SK-N-SH treated with all-trans-retinoic acid at 6 μM for 48 hours (cell line): ENCODE data around the gene SLAIN1.
A peak's percentile ranks its signal among the peaks of the same experiment; 100 is the strongest.

Source experiments
- ATAC-seq: fragments of 200-7000 bp; cut with Tn5 transposase; 3 replicates; pipeline ENCODE4 v1.9.1; 2020; ENCODE audit warnings: mild to moderate bottlenecking, moderate library complexity
- BACH2 ChIP-seq: fragments of 250-450 bp; sonication (Bioruptor Pico); IDR thresholded peaks from 2 replicates; pipeline ENCODE4 v1.9.0; 2021; ENCODE audit warnings: mild to moderate bottlenecking, borderline replicate concordance
- CSDC2 ChIP-seq: fragments of 250-450 bp; sonication (Bioruptor Pico); IDR thresholded peaks from 2 replicates; pipeline ENCODE4 v1.5.0; 2020; ENCODE audit warnings: mild to moderate bottlenecking, moderate library complexity
- ESRRG ChIP-seq: fragments of 250-450 bp; sonication (Bioruptor Pico); IDR thresholded peaks from 2 replicates; pipeline ENCODE4 v1.6.1; 2021; ENCODE audit warnings: mild to moderate bottlenecking
- GLIS3 ChIP-seq: fragments of 250-450 bp; sonication (Bioruptor Pico); IDR thresholded peaks from 2 replicates; pipeline ENCODE4 v1.5.0; 2020; ENCODE audit warnings: mild to moderate bottlenecking, moderate library complexity
- ISL1 ChIP-seq: fragments of 250-450 bp; sonication (Bioruptor Pico); IDR thresholded peaks from 2 replicates; pipeline ENCODE4 v2.1.2; 2022; ENCODE audit warnings: mild to moderate bottlenecking, moderate library complexity
- OSR1 ChIP-seq: fragments of 250-450 bp; sonication (Bioruptor Pico); IDR thresholded peaks from 2 replicates; pipeline ENCODE4 v1.8.0; 2022; ENCODE audit warnings: moderate library complexity, mild to moderate bottlenecking, inconsistent platforms
- RARB ChIP-seq: fragments of 250-450 bp; sonication (Bioruptor Pico); IDR thresholded peaks from 2 replicates; pipeline ENCODE4 v1.8.0; 2021; ENCODE audit warnings: mild to moderate bottlenecking, moderate library complexity
- SNAI2 ChIP-seq: fragments of 250-450 bp; sonication (Bioruptor Pico); IDR thresholded peaks from 2 replicates; pipeline ENCODE4 v1.5.0; 2020; ENCODE audit warnings: mild to moderate bottlenecking, moderate library complexity
- TCF4 ChIP-seq: fragments of 250-450 bp; sonication (Bioruptor Pico); IDR thresholded peaks from 2 replicates; pipeline ENCODE4 v1.8.0; 2021; ENCODE audit warnings: mild to moderate bottlenecking, moderate library complexity, borderline replicate concordance
- ZC3H10 ChIP-seq: fragments of 250-450 bp; sonication (Bioruptor Pico); IDR thresholded peaks from 2 replicates; pipeline ENCODE4 v1.5.1; 2021; ENCODE audit warnings: mild to moderate bottlenecking, moderate library complexity
- ZFP3 ChIP-seq: fragments of 250-450 bp; sonication (Bioruptor Pico); IDR thresholded peaks from 2 replicates; pipeline ENCODE4 v1.5.0; 2020; ENCODE audit warnings: mild to moderate bottlenecking, moderate library complexity
- ZFP30 ChIP-seq: fragments of 450-650 bp; formaldehyde crosslinking; IDR thresholded peaks from 2 replicates; pipeline ENCODE4 v1.5.0; 2022; ENCODE audit warnings: mild to moderate bottlenecking, moderate library complexity
- ZNF565 ChIP-seq: fragments of 450-650 bp; formaldehyde crosslinking; conservative IDR thresholded peaks from 2 replicates; pipeline ENCODE4 v1.5.0; 2020; ENCODE audit warnings: low read depth, mild to moderate bottlenecking, moderate library complexity
- ZNF70 ChIP-seq: fragments of 450-650 bp; formaldehyde crosslinking; IDR thresholded peaks from 2 replicates; pipeline ENCODE4 v1.5.0; 2020; ENCODE audit warnings: mild to moderate bottlenecking, moderate library complexity
- ZNF8 ChIP-seq: fragments of 450-650 bp; formaldehyde crosslinking; IDR thresholded peaks from 2 replicates; pipeline ENCODE4 v1.5.0; 2020; ENCODE audit warnings: mild to moderate bottlenecking, moderate library complexity
- TF ChIP-seq, protein P1 (sequence below): fragments of 250-450 bp; sonication (Bioruptor Pico); IDR thresholded peaks from 2 replicates; pipeline ENCODE4 v1.5.0; 2020; ENCODE audit warnings: mild to moderate bottlenecking, moderate library complexity
- TF ChIP-seq, protein P2 (sequence below): fragments of 250-450 bp; sonication (Bioruptor Pico); IDR thresholded peaks from 2 replicates; pipeline ENCODE4 v1.5.1; 2021; ENCODE audit warnings: mild to moderate bottlenecking, moderate library complexity
- TF ChIP-seq, protein P3 (sequence below): fragments of 250-450 bp; sonication (Bioruptor Pico); IDR thresholded peaks from 2 replicates; pipeline ENCODE4 v1.5.1; 2020; ENCODE audit warnings: low read depth, mild to moderate bottlenecking, moderate library complexity
- TF ChIP-seq, protein P4 (sequence below): fragments of 250-450 bp; sonication (Bioruptor Pico); IDR thresholded peaks from 2 replicates; pipeline ENCODE4 v1.8.0; 2021; ENCODE audit warnings: low read depth, mild to moderate bottlenecking, moderate library complexity, borderline replicate concordance
- TF ChIP-seq, protein P5 (sequence below): fragments of 250-450 bp; sonication (Bioruptor Pico); IDR thresholded peaks from 2 replicates; pipeline ENCODE4 v1.8.0; 2020; ENCODE audit warnings: mild to moderate bottlenecking, moderate library complexity, borderline replicate concordance

The SLAIN1 gene

DNA sequence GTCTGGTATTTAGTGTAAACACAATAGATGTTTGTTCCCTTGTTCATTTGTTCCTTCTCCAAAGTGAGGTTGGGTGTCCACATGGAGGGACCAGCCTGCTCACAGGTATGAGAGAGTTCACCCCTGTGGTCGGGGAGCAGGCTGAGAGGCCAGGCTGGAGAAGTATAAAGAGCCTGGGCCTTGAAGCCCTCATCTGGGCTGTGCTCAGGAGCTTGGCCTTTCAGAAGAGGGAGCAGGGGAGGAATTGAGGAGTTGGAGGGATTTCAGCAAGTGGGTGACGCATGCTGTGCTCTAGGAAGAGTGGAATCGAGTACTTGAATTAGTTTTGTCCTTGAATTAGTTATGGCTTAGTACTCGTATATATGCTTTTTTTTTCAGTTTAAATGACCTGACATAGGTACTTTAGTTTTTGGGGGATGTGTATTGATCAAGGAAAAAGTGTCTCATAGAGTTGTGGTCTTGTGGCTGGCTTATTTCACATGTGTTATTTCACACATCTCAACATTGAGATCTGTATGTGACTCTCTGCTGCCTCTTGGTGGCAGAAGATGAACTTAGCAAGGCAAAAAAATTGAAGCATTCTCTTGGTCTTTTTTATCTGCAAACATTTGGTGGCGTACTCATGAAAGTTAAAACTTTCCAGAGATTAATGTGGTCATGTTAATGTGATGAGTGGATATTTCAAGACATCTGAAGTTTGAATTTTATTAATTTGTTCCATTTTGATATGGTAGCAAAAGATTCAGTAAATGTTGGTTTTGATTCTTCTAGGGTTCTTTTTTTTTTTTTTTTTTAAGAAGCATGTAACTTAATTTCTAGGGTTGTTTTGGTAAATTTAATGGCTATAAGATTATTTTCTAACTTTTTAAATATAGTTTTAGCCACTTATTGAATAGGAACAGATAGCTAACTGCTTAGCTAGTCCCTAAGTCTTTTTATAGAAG is 54.3 kb downstream of the SLAIN1 start:
- TF ChIP-seq, protein P1, sequence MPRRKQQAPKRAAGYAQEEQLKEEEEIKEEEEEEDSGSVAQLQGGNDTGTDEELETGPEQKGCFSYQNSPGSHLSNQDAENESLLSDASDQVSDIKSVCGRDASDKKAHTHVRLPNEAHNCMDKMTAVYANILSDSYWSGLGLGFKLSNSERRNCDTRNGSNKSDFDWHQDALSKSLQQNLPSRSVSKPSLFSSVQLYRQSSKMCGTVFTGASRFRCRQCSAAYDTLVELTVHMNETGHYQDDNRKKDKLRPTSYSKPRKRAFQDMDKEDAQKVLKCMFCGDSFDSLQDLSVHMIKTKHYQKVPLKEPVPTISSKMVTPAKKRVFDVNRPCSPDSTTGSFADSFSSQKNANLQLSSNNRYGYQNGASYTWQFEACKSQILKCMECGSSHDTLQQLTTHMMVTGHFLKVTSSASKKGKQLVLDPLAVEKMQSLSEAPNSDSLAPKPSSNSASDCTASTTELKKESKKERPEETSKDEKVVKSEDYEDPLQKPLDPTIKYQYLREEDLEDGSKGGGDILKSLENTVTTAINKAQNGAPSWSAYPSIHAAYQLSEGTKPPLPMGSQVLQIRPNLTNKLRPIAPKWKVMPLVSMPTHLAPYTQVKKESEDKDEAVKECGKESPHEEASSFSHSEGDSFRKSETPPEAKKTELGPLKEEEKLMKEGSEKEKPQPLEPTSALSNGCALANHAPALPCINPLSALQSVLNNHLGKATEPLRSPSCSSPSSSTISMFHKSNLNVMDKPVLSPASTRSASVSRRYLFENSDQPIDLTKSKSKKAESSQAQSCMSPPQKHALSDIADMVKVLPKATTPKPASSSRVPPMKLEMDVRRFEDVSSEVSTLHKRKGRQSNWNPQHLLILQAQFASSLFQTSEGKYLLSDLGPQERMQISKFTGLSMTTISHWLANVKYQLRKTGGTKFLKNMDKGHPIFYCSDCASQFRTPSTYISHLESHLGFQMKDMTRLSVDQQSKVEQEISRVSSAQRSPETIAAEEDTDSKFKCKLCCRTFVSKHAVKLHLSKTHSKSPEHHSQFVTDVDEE (CRISPR knock-in tag): no peak
- no peak for TF ChIP-seq ZNF8 (CRISPR knock-in tag)
- ATAC-seq: peak; percentile 84

DNA sequence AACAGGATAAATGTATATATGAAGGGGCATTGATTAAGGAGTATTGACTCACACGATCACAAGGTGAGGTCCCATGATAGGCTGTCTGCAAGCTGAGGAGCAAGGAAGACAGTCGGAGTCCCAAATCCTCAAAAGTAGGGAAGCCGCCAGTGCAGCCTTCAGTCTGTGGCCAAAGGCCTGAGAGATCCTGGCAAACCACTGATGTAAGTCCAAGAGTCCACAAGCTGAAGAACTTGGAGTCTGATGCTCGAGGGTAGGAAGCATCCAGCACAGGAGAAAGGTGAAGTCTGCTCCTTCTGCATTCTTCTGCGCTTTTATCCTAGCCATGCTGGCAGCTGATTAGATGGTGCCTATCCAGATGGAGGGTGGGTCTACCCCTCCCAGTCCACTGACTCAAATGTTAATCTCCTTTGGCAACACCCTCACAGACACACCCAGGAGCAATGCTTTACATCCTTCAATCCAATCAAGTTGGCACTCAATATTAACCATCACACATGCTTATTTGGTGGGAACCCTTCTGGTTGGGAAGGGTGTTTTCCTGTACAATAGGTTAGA is 55.1 kb downstream of the SLAIN1 start:
- ATAC-seq: no peak
- TF ChIP-seq, protein P2, sequence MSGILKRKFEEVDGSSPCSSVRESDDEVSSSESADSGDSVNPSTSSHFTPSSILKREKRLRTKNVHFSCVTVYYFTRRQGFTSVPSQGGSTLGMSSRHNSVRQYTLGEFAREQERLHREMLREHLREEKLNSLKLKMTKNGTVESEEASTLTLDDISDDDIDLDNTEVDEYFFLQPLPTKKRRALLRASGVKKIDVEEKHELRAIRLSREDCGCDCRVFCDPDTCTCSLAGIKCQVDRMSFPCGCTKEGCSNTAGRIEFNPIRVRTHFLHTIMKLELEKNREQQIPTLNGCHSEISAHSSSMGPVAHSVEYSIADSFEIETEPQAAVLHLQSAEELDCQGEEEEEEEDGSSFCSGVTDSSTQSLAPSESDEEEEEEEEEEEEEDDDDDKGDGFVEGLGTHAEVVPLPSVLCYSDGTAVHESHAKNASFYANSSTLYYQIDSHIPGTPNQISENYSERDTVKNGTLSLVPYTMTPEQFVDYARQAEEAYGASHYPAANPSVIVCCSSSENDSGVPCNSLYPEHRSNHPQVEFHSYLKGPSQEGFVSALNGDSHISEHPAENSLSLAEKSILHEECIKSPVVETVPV (CRISPR knock-in tag): no peak
- TF ChIP-seq ZFP3 (CRISPR knock-in tag) (no peak), ZNF565 (CRISPR knock-in tag) (no peak), CSDC2 (no peak), RARB (CRISPR knock-in tag) (no peak), ESRRG (CRISPR knock-in tag) (no peak), GLIS3 (CRISPR knock-in tag) (no peak), ISL1 (CRISPR knock-in tag) (no peak), BACH2 (CRISPR knock-in tag) (no peak), OSR1 (CRISPR knock-in tag) (no peak), ZNF8 (CRISPR knock-in tag) (no peak), ZNF70 (CRISPR knock-in tag) (no peak), SNAI2 (CRISPR knock-in tag) (no peak), ZFP30 (CRISPR knock-in tag) (no peak), TCF4 (CRISPR knock-in tag) (no peak), ZC3H10 (no peak)
- TF ChIP-seq, protein P3, sequence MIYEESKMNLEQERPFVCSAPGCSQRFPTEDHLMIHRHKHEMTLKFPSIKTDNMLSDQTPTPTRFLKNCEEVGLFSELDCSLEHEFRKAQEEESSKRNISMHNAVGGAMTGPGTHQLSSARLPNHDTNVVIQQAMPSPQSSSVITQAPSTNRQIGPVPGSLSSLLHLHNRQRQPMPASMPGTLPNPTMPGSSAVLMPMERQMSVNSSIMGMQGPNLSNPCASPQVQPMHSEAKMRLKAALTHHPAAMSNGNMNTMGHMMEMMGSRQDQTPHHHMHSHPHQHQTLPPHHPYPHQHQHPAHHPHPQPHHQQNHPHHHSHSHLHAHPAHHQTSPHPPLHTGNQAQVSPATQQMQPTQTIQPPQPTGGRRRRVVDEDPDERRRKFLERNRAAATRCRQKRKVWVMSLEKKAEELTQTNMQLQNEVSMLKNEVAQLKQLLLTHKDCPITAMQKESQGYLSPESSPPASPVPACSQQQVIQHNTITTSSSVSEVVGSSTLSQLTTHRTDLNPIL (CRISPR knock-in tag): no peak
- TF ChIP-seq, protein P4, sequence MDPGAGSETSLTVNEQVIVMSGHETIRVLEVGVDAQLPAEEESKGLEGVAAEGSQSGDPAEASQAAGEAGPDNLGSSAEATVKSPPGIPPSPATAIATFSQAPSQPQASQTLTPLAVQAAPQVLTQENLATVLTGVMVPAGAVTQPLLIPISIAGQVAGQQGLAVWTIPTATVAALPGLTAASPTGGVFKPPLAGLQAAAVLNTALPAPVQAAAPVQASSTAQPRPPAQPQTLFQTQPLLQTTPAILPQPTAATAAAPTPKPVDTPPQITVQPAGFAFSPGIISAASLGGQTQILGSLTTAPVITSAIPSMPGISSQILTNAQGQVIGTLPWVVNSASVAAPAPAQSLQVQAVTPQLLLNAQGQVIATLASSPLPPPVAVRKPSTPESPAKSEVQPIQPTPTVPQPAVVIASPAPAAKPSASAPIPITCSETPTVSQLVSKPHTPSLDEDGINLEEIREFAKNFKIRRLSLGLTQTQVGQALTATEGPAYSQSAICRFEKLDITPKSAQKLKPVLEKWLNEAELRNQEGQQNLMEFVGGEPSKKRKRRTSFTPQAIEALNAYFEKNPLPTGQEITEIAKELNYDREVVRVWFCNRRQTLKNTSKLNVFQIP (CRISPR knock-in tag): no peak

DNA sequence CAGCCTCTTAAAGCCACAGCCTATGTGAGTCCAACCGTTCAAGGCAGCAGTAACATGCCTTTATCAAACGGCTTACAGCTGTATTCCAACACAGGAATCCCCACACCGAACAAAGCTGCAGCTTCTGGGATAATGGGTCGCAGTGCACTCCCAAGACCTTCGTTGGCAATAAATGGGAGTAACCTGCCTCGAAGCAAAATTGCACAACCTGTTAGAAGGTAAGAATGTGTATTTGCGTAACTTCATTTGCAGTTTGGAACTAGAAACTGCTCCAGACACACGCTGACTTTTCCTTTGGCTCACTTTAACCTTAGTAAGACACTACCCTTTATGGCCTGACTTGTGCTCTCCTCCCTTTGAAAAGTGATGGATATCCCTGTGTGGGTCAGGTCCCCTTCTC is 63.4 kb downstream of the SLAIN1 start:
- TF ChIP-seq, protein P5, sequence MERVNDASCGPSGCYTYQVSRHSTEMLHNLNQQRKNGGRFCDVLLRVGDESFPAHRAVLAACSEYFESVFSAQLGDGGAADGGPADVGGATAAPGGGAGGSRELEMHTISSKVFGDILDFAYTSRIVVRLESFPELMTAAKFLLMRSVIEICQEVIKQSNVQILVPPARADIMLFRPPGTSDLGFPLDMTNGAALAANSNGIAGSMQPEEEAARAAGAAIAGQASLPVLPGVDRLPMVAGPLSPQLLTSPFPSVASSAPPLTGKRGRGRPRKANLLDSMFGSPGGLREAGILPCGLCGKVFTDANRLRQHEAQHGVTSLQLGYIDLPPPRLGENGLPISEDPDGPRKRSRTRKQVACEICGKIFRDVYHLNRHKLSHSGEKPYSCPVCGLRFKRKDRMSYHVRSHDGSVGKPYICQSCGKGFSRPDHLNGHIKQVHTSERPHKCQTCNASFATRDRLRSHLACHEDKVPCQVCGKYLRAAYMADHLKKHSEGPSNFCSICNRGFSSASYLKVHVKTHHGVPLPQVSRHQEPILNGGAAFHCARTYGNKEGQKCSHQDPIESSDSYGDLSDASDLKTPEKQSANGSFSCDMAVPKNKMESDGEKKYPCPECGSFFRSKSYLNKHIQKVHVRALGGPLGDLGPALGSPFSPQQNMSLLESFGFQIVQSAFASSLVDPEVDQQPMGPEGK (CRISPR knock-in tag): no peak
- TF ChIP-seq TCF4 (CRISPR knock-in tag) (no peak), OSR1 (CRISPR knock-in tag) (no peak)
- no peak for ATAC-seq
